ENCODE results near the gene CLDN7.
"Not testable (repeated sequence)": the region's sequence is repeated elsewhere in the genome, so short reads cannot be mapped to it uniquely, and the experiment has no call there.

DNA sequence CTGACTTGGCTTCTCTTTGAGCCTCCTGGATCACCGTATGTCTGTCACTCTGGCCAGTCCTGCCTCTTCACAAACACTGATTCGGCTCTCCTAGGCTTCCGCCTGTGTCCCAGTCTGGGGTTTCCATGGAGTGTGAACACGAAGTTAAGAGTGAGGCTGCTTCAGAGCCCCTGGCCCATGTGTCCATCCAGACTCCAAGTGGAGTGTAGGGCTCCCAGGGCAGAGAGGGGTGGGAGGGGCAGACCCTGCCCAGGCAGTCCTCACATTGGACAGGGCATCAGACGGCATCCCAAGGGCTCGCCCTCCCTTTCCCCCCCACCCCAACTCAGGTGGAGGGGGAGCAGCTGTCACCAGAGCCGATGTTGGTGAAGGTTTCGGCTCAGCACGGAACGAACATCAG is 18.4 kb downstream of the CLDN7 start:
- not testable (repeated sequence) for TF ChIP-seq POLR2AphosphoS5 (IDR thresholded peaks at IDR 0.05)
- TF ChIP-seq, protein P1, sequence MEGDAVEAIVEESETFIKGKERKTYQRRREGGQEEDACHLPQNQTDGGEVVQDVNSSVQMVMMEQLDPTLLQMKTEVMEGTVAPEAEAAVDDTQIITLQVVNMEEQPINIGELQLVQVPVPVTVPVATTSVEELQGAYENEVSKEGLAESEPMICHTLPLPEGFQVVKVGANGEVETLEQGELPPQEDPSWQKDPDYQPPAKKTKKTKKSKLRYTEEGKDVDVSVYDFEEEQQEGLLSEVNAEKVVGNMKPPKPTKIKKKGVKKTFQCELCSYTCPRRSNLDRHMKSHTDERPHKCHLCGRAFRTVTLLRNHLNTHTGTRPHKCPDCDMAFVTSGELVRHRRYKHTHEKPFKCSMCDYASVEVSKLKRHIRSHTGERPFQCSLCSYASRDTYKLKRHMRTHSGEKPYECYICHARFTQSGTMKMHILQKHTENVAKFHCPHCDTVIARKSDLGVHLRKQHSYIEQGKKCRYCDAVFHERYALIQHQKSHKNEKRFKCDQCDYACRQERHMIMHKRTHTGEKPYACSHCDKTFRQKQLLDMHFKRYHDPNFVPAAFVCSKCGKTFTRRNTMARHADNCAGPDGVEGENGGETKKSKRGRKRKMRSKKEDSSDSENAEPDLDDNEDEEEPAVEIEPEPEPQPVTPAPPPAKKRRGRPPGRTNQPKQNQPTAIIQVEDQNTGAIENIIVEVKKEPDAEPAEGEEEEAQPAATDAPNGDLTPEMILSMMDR (IDR thresholded peaks at IDR 0.05): not testable (repeated sequence)

Data from gastroesophageal sphincter (tissue), 3 donors.